ENCODE results near the gene EIF2S1. TPM values are rescaled to one million over a fixed set of nuclear protein-coding genes. Genes with fewer than 3 reads are reported as not detected.
"Not testable (repeated sequence)": the region's sequence is repeated elsewhere in the genome, so short reads cannot be mapped to it uniquely, and the experiment has no call there.

Gene EIF2S1
- total RNA-seq, 1 donor from 2014 or later, result 145 TPM

DNA sequence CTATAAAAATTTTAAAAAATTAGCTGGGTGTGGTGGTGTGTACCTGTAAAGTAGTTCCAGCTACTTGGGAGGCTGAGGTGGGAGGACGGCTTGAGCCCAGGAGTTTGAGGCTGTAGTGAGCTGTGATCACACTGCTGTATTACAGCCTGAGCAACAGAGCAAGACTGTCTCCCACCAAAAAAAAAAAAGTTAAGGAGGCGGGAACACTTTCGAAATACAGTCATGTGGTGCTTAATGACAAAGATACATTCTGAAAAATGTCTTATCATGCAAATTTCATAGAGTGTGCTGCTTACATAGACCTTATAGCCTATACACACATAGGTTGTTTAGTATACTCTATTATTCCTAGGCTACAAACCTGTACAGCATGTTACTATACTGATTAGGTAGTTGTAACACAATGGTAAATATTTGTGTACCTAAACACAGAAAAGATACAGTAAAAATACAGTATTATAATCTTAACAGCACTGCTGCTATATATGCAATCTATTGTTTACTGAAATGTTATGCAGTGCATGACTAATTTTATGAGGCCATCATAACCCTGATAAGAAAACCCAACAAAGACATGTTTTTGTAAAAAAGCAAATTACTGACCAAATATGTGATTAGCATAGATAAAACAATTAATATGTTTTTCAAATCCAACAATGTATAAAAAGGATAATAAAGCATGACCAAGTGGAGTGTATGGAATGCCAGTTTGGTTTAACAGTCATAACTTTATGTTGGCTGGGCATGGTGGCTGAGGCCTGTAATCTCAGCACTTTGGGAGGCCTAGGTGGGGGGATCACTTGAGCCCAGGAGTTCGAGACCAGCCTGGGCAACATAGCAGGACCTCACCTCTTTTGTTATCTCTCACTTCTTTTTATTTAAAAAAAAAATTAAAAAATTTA lies 11.4 kb downstream of the EIF2S1 start:
- no peak for DNase-seq

DNA sequence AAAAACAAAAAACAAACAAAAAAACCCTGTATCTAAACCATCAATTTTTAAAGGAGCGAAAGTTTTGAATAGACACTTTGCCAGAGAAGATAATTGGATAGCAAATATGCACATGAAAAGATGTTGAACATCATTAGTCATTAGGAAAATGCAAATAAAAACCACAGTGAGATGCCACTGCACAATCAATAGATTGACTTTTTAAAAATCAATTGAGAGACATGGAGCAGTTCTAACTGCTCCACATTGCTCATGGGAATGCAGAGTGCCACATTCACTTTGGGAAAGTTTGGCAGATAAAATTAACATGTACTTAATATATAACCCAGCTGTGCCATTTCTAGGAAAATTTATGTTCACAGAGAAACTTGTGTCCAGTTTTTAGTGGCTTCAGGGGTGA lies 12.7 kb downstream of the EIF2S1 start:
- no peak for DNase-seq

DNA sequence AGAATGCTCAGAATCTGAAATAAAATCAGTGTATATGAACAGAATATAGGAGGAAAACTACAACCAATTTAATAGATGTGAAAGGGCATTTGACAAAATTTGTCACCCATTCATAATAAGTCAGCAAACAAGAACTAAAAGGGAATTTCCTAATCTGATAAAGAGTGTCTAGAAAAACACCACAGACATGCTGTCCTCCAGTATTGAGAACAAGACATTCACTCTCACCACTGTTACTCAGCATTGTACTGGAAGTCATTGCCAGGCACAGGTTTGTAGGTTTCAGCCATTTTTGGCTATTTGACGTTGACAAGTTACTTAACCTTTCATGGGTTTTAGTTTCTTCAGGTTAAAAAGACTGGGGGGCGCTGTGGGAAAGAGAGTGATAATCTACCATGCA lies 13.2 kb downstream of the EIF2S1 start:
- no peak for DNase-seq

DNA sequence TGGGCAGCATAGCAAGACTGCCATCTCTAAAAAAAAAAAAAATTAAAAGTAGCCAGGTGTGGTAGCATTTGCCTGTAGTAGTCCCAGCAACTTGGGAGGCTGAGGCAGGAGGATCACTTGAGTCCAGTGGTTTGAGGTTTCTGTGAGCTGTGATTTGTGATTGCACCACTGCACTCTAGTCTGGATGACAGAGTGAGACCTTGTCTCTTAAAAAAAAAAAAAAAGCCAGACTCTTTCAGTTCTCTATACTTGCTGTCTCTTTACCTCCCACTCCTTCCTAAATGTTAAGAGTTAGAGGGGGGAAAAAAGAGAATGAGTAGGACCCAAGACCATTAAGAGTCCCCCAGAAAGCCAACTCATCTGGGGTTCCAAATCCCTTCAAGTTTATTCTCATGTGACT lies 17.8 kb downstream of the EIF2S1 start:
- DNase-seq, result no peak

DNA sequence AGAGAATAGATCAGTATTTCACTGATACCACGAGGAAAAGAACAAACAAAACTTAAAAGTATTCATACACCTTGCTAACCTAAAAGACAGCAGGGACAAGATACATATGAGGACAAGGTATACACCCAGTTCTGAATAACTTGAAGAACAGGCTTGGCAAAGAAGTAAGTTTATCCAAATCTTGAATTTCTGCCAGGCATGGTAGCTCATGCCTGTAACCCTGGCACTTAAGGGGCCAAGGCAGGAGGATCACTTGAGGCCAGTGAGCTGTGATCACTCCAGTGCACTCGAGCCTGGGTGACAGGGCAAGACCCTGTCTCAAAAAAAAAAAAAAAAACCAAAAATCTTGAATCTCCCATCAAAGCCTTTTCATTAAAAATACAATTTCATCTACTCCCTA lies 25.0 kb downstream of the EIF2S1 start:
- peak; percentile 25 for DNase-seq

DNA sequence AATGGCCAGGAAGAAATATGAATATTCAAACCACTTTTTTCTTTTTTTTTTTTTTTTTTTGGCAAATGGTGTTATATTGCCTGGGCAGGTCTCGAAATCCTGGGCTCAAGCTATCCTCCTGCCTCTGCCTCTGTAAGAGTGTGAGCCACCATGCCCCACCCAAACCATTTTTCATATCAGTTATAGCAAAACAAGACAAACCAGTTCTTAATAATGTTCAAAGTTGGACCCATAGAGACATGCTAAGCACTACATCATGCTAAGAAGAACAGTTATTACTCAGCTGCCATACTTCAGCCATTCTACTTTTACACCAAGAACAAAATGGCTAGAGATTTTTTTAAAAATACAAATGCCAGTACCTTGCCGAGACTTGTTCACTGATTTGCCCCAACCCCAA lies 25.5 kb downstream of the EIF2S1 start:
- no peak for DNase-seq

DNA sequence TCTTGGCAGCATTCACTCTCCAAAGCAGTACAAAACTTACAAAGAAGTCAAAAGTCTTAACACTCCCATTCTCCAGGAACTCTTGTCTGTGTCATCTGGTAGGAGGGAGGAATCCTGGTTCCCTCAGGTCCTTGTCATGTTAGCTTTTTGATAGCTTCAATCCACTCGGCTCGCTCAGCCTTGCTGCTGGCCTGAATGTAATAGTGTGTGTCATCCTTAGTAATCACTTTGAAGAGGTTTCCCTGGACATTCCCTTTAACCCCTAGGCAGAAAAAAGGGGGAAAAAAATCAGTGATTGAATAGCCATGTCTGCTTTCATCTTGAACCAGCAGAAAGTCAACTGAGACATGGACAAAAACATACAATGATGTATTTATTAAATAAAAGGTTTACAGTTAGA lies 27.1 kb downstream of the EIF2S1 start:
- no peak for DNase-seq

DNA sequence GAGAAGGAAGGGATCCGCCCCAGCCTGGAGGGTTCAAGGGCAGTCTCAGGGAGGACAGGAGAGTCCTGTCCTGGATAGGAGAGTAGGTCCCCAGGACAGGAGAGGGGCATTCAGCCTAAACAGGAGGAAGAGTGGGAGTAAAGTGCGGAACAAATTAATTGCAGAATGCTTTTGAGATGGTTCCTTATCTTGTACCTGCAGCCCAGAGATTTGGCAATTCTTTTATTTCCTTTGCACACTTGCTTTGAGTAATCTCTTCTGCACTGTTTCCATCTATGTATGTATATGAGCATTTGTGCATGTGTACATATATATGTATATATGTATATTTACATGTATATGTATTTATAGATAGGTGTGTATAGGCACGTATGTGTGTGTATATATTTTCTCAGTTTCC lies 29.1 kb downstream of the EIF2S1 start:
- DNase-seq, result no peak

DNA sequence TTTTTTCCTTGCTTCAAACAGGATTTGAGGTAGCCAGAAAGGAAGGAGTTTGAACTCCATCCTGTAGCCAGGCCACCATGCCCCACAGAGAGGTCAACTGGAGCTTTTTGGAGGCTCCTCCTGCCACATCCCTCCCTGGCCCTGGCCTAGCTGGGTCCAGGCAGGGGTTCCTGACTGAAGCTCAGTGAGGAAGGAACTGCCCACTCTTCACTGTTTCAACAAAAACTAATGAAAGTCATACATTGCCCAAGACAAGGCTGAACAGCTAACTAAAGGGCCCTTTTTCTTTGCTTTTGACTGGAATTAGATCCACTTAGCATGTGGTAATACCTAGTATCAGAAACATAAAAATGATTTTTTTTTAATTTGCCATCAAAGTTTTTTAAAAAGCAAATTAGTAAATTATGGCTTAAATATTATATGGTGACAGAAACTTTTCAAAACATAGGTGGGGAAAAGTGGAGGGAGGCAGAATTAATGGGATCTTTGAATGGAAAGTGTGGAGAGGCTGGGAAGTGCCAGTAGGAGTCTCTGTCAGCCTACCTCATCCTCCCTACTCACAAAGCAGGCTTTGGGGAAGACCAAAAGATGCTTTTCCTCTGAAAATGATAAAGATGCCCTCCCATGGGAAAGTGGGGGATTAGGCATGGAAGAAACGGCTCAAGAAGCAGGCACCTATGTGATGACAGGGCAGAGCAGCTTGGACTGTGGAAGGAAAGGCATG lies 29.8 kb downstream of the EIF2S1 start:
- DNase-seq, result no peak

DNA sequence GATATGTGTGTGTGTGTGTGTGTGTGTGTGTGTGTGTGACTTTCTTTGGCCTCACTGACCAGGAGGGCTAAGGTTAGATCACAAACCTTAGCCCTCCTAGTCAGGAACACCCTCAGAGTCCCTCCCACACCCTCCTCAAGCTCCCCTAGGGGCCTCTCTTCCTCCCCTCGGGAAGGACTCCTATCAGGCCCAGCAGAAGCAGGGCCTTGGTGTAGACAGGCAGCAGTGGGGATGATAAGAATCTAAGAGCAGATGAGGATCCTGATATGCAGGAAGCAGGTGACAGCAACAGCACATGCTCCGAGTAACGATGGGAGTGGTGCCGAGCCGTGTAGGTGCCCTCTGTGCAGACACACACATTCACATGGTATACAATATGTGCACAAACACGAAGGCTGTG lies 31.1 kb downstream of the EIF2S1 start:
- DNase-seq, result no peak

DNA sequence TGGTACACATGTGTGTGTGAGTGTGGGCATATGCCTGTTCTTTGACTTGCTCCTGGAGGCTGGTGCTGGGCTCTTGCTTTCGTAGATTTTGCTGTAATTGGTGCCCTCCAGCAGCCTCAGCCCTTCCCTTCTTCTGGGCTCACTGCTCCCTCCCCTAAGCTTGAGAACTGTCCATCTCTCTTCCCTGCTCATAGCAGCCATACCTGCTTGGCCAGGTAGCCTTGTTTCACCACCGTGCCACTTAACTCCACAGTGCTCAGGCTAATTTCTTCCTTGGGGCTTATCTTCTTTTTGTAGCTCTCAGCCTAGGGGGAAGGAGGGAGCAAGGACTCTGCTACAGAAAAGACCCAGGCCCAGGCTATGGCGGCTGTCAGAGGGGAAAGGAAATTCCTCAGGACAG lies 32.0 kb downstream of the EIF2S1 start:
- no peak for DNase-seq

DNA sequence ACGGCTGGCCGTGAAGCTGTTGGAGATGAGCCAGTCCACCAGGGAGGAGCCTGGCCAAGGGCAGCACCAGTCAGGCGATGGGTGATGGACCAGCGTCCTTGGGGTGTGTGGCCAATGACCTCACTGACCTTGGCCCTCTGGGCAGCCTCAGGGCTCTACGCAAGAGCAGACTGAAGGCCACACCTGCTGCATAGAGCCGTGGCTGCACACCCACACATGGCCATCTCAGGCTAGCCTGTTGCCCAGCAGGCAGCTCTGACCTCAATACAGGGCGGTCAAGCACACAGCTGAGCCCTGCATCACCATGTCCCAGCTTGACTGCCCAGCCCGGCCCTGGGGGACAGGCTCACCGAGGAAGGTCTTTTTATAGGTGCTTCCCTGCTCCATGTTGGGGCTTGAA lies 32.7 kb downstream of the EIF2S1 start:
- no peak for DNase-seq

DNA sequence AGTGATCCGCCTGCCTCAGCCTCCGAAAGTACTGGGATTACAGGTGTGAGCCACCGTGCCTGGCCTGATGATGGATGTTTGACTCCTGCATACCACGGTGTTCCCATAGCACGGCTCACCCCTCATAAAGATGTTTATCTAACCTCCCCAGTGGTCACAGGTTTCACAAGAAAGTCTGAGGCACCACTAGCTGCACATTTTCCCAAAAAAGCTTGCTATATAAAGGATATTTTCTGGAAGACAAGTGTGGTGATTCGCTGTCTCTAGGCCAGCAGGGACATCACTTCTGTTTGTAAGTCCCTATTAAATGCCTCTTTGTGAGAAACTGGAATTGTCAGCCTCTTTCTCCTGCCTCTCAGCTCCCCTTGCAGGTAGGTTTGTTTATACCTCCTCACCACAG lies 33.6 kb downstream of the EIF2S1 start:
- no peak for DNase-seq

DNA sequence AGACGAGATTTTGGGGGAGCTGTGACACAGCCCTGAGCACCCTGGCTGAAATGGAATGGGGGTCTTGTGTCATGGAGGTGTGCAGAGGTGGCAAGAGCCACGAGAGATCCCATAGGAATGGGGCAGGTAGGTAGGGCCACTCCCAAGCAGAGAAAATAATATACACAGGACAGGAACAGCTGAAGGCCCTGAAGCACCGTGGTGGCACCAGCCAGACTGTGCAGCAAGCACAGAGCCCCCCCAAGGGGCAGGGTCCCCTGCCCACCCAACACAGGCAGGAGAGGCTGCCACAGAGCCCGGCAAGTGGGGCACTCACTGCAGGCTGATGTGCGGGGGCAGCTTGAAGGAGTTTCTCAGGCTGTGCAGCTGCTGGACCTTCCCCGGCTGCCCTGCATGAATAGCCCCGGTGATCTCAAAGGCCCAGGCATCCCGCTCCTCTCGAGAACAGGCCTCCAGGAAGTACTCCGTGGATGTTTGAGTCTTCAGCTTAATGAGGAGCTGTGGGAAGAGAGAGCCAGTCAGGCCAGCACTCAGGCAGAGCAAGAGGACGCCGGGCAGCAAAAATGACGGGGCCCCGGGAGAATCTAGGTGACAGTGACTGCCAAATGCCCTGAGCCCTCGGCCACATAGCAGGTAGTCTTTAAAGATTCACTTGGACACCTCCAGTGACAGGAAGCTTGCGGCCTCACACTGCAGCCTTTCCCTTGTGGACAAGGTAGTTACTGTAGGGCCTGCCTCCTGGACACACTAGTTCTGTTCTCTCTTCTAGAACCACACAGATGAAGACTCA lies 35.2 kb downstream of the EIF2S1 start:
- no peak for DNase-seq

DNA sequence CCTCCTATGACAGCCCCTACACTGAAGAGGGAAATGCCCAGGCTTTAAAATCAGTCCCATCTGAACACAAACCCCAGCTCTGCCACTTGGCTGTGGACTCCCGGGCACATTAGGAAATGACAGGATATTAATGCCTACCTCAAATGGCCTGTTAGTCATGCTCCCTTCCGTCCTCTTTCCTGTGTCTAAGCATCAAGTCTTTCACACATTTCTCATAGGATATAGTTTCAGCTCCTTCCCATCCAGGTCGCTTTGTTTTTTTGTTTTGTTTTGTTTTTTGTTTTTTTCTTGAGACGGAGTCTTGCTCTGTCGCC lies 35.7 kb downstream of the EIF2S1 start:
- DNase-seq, result no peak

DNA sequence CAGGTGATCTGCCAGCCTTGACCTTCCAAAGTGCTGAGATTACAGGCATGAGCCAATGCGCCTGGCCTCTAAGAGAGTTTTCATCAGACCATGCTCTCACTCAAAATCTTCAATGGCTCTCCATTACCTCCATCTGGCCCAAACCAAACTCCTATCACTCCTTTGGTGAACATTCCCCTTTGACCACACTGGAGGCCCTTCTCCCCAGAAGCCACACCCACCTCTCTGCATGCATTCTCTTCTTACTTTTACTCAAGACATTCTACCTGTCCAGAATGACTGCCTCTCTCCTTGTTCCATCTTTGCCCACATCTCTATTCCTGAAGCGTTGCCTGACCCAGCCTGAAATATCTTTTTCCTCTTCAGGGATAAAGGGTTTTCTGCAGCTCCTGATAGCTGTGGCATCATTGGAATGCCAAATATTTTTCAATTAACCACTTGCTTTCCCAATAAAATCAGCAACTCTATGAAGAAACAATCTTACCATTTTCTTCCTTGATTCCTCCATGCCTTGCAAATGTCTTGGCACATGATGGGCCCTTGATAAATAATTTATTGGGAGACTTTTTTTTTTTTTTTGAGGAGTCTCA lies 36.3 kb downstream of the EIF2S1 start:
- DNase-seq, result no peak

DNA sequence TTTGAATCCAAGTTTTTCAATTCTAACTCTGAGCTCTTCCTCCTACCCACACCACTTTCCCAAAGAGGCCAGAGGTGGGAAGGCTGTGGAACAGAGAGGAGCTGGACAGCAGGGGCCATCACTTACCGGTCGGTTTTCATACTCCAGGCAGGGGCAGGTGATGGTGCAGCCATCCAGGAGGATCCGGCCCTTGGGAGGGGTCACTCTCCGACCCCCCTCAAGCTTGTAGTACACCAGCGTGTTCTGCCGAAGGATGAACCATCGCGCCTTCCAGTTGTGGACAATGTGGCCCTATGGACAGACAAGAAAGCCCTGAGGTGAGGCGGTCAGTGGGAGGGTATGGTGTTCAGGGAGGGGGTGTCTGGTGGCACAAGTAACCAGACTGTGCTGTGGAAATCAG lies 37.4 kb downstream of the EIF2S1 start:
- DNase-seq, result no peak

DNA sequence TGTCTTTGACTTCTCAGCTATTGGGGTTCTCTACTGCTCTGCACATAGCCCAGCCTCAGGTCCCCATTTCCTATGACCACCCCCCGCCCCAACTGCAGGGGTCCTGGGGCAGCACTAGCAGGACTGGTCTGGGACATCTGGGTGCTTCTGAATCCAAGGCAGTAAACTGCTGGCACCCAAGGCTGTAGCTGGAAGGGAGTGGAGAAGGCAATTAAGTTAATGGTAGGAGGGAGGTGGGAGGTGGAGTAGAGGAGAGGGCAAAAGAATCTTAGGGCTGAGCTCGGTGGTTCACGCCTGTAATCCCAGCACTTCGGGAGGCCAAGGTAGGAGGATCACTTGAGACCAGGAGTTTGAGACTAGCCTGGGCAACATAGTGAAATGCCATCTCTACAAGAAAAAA lies 40.3 kb downstream of the EIF2S1 start:
- DNase-seq, result no peak

DNA sequence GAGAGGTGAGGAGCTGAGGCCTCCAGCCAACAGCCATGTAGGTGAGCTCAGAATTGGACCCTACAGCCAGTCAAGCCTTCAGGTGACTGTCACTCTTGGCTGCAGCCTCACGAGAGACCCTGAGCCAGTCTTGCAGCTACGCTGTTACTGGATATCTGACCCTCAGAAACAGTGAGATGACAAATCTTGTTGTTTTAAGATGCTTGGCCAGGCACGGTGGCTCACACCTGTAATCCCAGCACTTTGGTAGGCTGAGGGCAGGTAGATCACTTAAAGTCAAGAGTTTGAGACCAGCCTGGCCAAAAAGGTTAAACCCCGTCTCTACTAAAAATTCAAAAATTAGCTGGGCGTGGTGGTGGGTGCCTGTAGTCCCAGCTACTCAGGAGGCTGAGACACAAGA lies 45.6 kb downstream of the EIF2S1 start:
- DNase-seq, result no peak

DNA sequence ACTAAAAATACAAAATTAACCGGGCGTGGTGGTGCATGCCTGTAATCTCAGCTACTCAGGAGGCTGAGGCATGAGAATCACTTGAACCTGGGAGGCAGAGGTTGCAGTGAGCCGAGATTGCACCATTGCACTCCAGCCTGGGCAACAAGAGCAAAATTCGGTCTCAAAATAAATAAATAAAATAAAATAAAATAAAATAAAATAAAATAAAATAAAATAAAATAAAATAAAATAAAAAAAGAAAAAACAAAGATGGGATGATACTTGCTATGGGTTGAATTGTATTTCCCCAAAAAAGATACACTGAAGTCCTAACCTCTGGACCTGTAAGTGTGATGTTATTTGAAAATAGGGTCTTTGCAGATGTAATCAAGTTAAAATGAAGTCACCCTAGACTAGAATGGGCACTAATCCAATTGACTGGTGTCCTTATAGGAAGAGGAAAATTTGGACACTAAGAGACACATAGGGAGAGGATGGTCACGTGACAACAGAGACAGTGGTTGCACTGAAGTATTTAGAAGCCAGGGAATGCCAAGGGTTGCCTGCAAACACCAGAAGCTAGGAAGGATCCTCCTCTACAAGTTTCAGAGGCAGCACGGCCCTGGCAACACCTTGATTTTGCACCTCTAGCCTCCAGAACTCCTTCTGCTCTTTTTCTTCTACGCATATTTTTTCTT lies 48.1 kb downstream of the EIF2S1 start:
- DNase-seq, result not testable (repeated sequence)

DNA sequence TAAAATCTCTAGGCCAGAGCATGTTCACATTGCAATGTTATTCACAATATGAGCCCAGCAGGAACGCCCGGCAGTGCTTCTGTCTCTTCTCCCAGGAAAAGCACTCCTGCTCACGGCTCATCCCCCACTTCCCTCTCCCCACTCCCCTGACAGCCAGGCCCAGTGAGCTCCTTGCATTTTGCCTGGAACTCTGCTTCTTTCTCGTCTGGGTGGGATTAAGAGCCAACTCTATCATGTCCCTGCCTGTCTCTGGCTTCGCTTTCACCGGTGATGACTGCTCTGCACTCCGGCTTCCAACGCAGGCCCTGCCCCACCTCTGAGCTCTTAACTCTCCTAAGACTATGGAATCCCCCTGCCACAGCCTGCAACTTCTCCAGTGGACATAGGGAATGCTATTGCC lies 49.3 kb downstream of the EIF2S1 start:
- peak; percentile 54 for DNase-seq

DNA sequence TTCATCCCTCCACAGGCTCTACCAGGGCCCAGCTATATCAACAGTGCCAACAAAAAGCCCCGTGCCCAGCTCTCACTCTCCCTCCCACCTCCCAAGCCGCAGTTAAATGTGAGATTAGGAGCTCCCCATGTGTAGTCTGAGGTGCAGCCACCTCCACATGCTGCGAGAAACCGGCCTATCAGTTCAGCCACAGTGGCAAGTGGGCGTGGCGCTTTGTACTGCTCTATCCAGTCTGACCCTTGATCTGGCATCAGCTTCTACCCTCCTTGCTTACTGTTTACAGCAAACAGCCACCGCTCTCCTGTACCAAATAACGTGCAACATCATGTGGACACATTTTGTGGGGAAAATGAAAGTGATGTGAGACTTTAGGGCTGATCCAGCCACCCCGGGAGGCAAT lies 50.2 kb downstream of the EIF2S1 start:
- no peak for DNase-seq
